Karpas-422 (cell line): ENCODE results near the gene TSPAN9. TPM values are rescaled to one million over a fixed set of nuclear protein-coding genes. Genes with fewer than 3 reads are reported as not detected.

ENCODE experiments used
- DNase-seq: peaks from one replicate; pipeline ENCODE4 v3.0.0-alpha.2; 2015
- H2AFZ ChIP-seq: fragments of 200-600 bp; sonication (generic); 2 replicates; pipeline ENCODE4 v1.6.1; 2014; ENCODE audit warnings: antibody characterized with exemption, low read length, mixed read lengths
- H3K27ac ChIP-seq: fragments of 200-600 bp; sonication (generic); 2 replicates; pipeline ENCODE4 v1.5.1; 2014; ENCODE audit warnings: mild to moderate bottlenecking, low read length, moderate library complexity
- H3K27me3 ChIP-seq: fragments of 200-600 bp; sonication (generic); 2 replicates; pipeline ENCODE4 v1.6.1; 2014; ENCODE audit warnings: low read length, mixed read lengths
- H3K36me3 ChIP-seq: fragments of 200-600 bp; sonication (generic); 2 replicates; pipeline ENCODE4 v1.6.1; 2014; ENCODE audit warnings: low read length, mixed read lengths; ENCODE audit not compliant: insufficient read depth
- H3K4me1 ChIP-seq: fragments of 200-600 bp; sonication (generic); 2 replicates; pipeline ENCODE4 v1.6.1; 2014; ENCODE audit warnings: mild to moderate bottlenecking, low read length, mixed read lengths
- H3K4me2 ChIP-seq: fragments of 200-600 bp; sonication (generic); 2 replicates; pipeline ENCODE4 v1.6.1; 2014; ENCODE audit warnings: low read length, low read depth, mild to moderate bottlenecking; ENCODE audit not compliant: poor library complexity, severe bottlenecking
- H3K4me3 ChIP-seq: fragments of 200-600 bp; sonication (generic); 2 replicates; pipeline ENCODE4 v1.5.1; 2014; ENCODE audit warnings: mild to moderate bottlenecking, antibody characterized with exemption, low read length, mixed read lengths
- H3K79me2 ChIP-seq: fragments of 200-600 bp; sonication (generic); 2 replicates; pipeline ENCODE4 v1.6.1; 2014; ENCODE audit warnings: mild to moderate bottlenecking, low read length, mixed read lengths
- H3K9ac ChIP-seq: fragments of 200-600 bp; sonication (generic); 2 replicates; pipeline ENCODE4 v1.6.0; 2014; ENCODE audit warnings: low read length
- H3K9me2 ChIP-seq: fragments of 200-600 bp; sonication (generic), shearing (Covaris generic); replicated peaks from 2 replicates; pipeline ENCODE4 v1.6.0; 2014; ENCODE audit warnings: mild to moderate bottlenecking, low read length, moderate library complexity; ENCODE audit not compliant: insufficient read depth
- H3K9me3 ChIP-seq: fragments of 300-700, 200-600 bp; sonication (generic); 2 replicates; pipeline ENCODE4 v1.6.1; 2014; ENCODE audit warnings: low read length, mixed read lengths
- H4K20me1 ChIP-seq: fragments of 200-600 bp; sonication (generic); 2 replicates; pipeline ENCODE4 v1.6.1; 2014; ENCODE audit warnings: mild to moderate bottlenecking, antibody characterized with exemption, low read length, low read depth; ENCODE audit not compliant: insufficient read depth
- total RNA-seq: library from RNA; depleted of rRNA; stranded (reverse); fragments of >200 nt; shearing (Covaris generic); gene quantifications from 2 replicates; pipeline ENCODE4 v1.2.3, GENCODE V29; 2014; ENCODE audit warnings: low replicate concordance

TSPAN9 gene
- total RNA-seq, 1 experiment from 2014 or later: 2.0 TPM

- Histone ChIP-seq H3K9me3 (no peaks in the 10 kb centered on the region), H3K27me3 (no peaks in the 10 kb centered on the region), H4K20me1 (no peaks in the 10 kb centered on the region), H3K4me1 (no peaks in the 10 kb centered on the region), H3K36me3 (no peaks in the 10 kb centered on the region), H3K79me2 (no peaks in the 10 kb centered on the region), H3K9ac (no peak overlapping the region), H3K27ac (no peak overlapping the region), H3K9me2 (no peaks in the 10 kb centered on the region), H3K4me2 (no peak overlapping the region), H3K4me3 (no peak overlapping the region), H2AFZ (no peak overlapping the region)
- DNase-seq: no peak
These were observed 75.7 kb downstream of the TSPAN9 start for GRCh38 chr12:3152892-3153291.

GRCh38 chr12:3154006-3154405 is 76.8 kb downstream of the TSPAN9 start:
- Histone ChIP-seq H3K9me3 (no peaks in the 10 kb centered on the region), H3K79me2 (no peaks in the 10 kb centered on the region), H2AFZ (no peak overlapping the region), H4K20me1 (no peaks in the 10 kb centered on the region), H3K4me2 (no peak overlapping the region), H3K4me1 (no peaks in the 10 kb centered on the region), H3K9me2 (no peaks in the 10 kb centered on the region), H3K36me3 (no peaks in the 10 kb centered on the region), H3K27ac (no peak overlapping the region), H3K9ac (no peak overlapping the region), H3K27me3 (no peaks in the 10 kb centered on the region), H3K4me3 (no peak overlapping the region)
- no peak for DNase-seq

DNA sequence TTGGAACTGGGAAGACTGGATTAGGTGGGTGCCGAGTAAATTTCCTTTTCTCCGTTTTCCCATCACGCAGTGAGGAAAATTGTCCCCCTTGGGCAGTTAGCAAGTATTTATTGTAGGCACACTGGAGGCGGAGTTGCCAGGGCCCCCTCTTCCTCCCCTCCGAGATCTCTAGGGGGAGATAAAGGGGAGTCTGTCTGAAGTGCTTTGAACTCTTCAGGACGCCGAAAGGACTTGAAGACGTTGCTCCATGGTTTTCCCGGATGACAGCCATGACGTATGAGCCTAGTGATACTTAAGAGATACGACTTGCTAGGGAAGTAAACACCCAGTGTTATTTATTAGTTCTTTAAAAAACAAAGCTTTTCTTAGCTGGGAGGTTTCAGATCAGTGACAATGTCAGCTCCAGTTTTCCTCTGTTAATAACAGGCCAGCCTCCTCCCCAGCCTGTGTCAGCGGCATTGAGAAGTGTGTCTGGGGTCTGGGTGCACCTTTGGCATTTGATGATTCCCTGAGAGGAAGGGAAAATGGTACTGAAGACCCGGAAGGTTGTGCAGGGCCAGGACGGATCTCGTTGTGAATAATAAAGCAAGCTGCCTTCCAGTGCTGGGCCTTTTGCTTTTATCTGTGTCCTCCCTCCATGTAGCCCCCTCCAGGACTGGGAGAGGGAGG is 78.7 kb downstream of the TSPAN9 start:
- Histone ChIP-seq H3K9me2 (no peaks in the 10 kb centered on the region), H3K4me2 (no peak overlapping the region), H3K36me3 (no peaks in the 10 kb centered on the region), H3K9me3 (no peaks in the 10 kb centered on the region), H3K27ac (no peak overlapping the region), H2AFZ (no peak overlapping the region), H3K9ac (no peak overlapping the region), H4K20me1 (no peaks in the 10 kb centered on the region), H3K4me1 (no peaks in the 10 kb centered on the region), H3K27me3 (no peaks in the 10 kb centered on the region), H3K79me2 (no peaks in the 10 kb centered on the region), H3K4me3 (no peak overlapping the region)
- DNase-seq: no peak

DNA sequence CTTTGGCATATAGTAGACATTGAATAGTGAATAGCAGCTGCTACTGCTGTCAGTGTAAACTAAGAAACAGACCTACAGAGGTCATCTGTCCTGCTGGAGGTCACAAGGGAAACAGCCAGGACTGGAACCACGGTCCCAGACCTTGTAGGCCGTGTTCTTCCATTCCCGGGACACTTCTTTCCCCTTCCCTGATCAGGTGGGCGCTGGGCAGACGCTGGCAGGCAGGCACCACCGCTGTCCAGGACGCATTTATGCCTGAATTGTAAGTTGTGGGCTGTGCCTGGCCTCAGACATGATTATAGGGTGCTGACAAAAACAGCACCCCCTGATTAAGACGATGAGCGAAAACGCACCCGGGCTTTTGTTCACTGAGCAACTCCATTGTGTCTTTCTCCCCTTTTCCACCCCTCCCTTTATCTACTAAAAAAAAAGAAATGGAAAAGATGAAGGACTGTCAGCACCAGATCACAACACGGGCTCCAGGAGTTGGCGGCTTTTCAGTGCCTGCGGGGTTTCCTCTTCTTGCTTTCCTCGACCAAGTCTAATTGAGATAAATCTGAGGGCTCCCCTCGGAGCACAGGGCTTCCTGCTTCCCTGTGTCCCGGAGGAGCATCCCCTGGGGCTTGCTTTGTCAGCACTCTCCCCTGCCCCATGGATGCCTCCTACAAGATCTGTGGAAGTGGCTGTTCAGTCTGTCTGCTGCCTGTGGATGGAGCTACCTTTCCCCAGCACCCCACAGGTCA is 80.6 kb downstream of the TSPAN9 start:
- H2AFZ ChIP-seq: no peak overlapping the region
- no peak overlapping the region for H3K4me3 ChIP-seq
- DNase-seq: no peak
- no peaks in the 10 kb centered on the region for H4K20me1 ChIP-seq
- no peaks in the 10 kb centered on the region for H3K27me3 ChIP-seq
- no peaks in the 10 kb centered on the region for H3K9me2 ChIP-seq
- no peaks in the 10 kb centered on the region for H3K9me3 ChIP-seq
- H3K4me1 ChIP-seq: no peaks in the 10 kb centered on the region
- no peak overlapping the region for H3K4me2 ChIP-seq
- H3K27ac ChIP-seq: no peak overlapping the region
- no peaks in the 10 kb centered on the region for H3K79me2 ChIP-seq
- no peak overlapping the region for H3K9ac ChIP-seq
- H3K36me3 ChIP-seq: no peaks in the 10 kb centered on the region

- no peak overlapping the region for H3K4me3 ChIP-seq
- H3K9me3 ChIP-seq: no peaks in the 10 kb centered on the region
- no peaks in the 10 kb centered on the region for H3K9me2 ChIP-seq
- H3K4me1 ChIP-seq: no peaks in the 10 kb centered on the region
- H2AFZ ChIP-seq: no peak overlapping the region
- no peak overlapping the region for H3K4me2 ChIP-seq
- no peaks in the 10 kb centered on the region for H4K20me1 ChIP-seq
- no peak overlapping the region for H3K27ac ChIP-seq
- H3K36me3 ChIP-seq: no peaks in the 10 kb centered on the region
- no peaks in the 10 kb centered on the region for H3K79me2 ChIP-seq
- H3K27me3 ChIP-seq: no peaks in the 10 kb centered on the region
- no peak overlapping the region for H3K9ac ChIP-seq
- DNase-seq: no peak
These were observed 81.8 kb downstream of the TSPAN9 start for GRCh38 chr12:3158851-3159465.

DNA sequence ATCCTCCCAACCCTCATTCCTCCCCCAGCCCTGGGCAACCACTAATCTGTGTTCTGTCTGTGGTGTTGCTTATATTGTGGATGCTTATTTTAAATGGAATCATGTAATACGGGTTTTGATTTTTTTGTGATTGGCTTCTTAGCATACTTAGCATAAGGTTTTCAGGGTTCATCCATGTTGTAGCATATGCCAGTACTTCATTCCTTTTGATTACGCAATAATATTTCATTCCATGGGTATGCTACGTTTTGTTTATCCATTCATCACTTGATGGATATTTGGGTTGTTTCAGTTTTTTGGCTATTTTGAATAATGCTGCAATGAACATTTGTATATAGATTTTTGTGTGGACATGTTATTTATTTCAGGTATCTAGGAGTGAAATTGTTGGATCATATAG is 82.9 kb downstream of the TSPAN9 start:
- H3K4me1 ChIP-seq: no peaks in the 10 kb centered on the region
- H3K79me2 ChIP-seq: no peaks in the 10 kb centered on the region
- no peak overlapping the region for H3K4me3 ChIP-seq
- no peak overlapping the region for H3K27ac ChIP-seq
- no peaks in the 10 kb centered on the region for H3K36me3 ChIP-seq
- H3K4me2 ChIP-seq: no peak overlapping the region
- no peaks in the 10 kb centered on the region for H3K9me2 ChIP-seq
- H4K20me1 ChIP-seq: no peaks in the 10 kb centered on the region
- H3K9ac ChIP-seq: no peak overlapping the region
- no peak for DNase-seq
- no peaks in the 10 kb centered on the region for H3K9me3 ChIP-seq
- no peaks in the 10 kb centered on the region for H3K27me3 ChIP-seq
- no peak overlapping the region for H2AFZ ChIP-seq

DNA sequence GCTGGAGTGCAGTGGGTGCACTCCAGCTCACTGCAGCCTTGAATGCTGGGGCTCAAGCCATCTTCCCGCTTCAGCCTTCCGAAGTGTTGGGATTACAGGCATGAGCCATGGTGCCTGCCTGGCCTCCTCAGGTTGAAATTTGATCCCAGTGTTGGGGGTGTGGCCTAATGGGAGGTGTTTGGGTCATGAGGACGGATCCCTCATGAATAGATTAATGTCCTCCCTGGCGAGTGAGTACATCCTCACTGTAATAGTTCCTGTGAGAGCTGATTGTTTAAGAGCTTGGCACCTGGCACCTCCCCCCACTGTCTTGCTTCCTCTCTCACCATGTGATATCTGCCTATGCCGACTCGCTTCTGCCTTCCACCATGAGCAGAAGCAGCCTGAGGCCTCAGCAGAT is 84.7 kb downstream of the TSPAN9 start:
- no peak for DNase-seq

GRCh38 chr12:3164454-3165077 is 87.4 kb downstream of the TSPAN9 start:
- H3K9me2 ChIP-seq: no peaks in the 10 kb centered on the region
- H2AFZ ChIP-seq: no peak overlapping the region
- H3K4me3 ChIP-seq: no peak overlapping the region
- H3K4me1 ChIP-seq: no peaks in the 10 kb centered on the region
- H3K4me2 ChIP-seq: no peak overlapping the region
- H3K36me3 ChIP-seq: no peaks in the 10 kb centered on the region
- no peaks in the 10 kb centered on the region for H3K79me2 ChIP-seq
- H3K27ac ChIP-seq: no peak overlapping the region
- H4K20me1 ChIP-seq: no peaks in the 10 kb centered on the region
- H3K27me3 ChIP-seq: no peaks in the 10 kb centered on the region
- H3K9me3 ChIP-seq: no peaks in the 10 kb centered on the region
- no peak for DNase-seq
- no peak overlapping the region for H3K9ac ChIP-seq

More for the DNA sequence above, 84.7 kb downstream of the TSPAN9 start:
- Histone ChIP-seq H3K36me3 (no peaks in the 10 kb centered on the region), H3K4me1 (no peaks in the 10 kb centered on the region), H3K27ac (no peak overlapping the region), H3K79me2 (no peaks in the 10 kb centered on the region), H2AFZ (no peak overlapping the region), H3K4me2 (no peak overlapping the region), H3K27me3 (no peaks in the 10 kb centered on the region), H4K20me1 (no peaks in the 10 kb centered on the region), H3K4me3 (no peak overlapping the region), H3K9ac (no peak overlapping the region), H3K9me2 (no peaks in the 10 kb centered on the region), H3K9me3 (no peaks in the 10 kb centered on the region)
